HG03066 (cell line): ENCODE results near the gene RBBP8NL.

ENCODE experiments used
- ATAC-seq: cut with Tn5 transposase; IDR thresholded peaks from one replicate; pipeline ENCODE4 v1.9.1; 2021; ENCODE audit warnings: low read depth; ENCODE audit not compliant: unreplicated experiment

Gene RBBP8NL

GRCh38 chr20:62409931-62410745 lies 17.2 kb downstream of the RBBP8NL start:
- no peak for ATAC-seq

DNA sequence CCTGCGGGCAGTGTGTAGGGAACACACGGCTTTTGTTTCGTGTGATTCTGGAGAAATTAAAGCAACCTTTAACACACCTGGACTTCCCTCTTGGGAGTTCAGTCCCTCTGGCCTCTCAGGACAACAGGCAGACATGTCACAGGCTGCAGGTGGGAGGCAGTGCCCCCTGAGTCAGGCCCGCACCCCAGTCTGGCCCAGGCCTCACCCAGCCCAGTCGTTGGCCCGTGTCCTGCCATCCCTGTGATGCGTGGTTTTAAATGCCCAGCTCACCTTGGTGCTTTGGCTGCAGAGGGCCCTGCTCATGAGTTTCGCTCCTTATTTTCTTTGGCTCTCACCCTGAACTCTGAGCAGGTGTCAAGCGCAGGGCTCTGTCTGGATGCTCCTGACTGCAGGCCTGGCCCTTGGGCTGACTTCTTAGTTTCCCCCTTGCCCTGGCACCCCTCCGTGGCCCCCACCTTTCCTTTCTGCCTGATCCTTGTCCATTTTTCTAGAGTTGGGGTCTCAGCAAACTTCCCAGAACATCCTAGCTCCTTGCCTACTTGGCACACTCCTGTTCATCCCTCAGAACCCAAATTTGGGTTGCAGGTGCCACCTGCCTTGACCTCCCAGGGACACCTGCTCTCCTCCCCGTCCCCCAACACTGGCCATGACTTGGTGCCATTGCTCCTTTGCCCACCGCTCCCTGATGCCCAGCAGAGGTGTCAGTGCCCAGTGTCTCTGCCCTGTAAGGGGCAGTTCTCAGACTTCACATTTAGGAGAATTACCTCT lies 18.1 kb downstream of the RBBP8NL start:
- no peak for ATAC-seq

- ATAC-seq = no peak
Observed at GRCh38 chr20:62408640-62409039, 18.7 kb downstream of the RBBP8NL start.

DNA sequence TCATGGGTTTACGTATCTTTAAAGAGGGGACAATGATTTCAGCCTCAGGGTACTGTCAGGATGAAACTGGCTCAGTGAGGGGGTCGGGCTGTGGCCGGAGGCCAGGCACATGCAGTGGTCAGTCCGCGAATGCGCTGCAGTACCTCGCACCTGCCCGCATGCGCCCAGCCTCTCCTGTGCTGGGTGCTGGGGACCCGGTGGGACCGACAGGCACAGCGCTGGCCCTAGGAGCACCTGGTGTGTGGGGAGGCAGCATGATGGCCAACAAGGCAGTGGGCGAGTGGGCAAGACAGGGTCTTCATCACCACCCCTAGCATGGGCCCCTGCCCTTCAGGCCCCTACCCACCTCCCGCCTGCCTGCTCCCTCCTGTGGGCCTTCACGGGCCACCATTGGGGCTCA lies 19.3 kb downstream of the RBBP8NL start:
- ATAC-seq = no peak

- ATAC-seq = peak; percentile 82
Observed at GRCh38 chr20:62407221-62407992, 19.9 kb downstream of the RBBP8NL start, which contains the start of gene CABLES2. Gene CABLES2, minus strand, starts transcription at chr20:62407285. Its CDS starts 9 bp downstream, at chr20:62407276.

DNA sequence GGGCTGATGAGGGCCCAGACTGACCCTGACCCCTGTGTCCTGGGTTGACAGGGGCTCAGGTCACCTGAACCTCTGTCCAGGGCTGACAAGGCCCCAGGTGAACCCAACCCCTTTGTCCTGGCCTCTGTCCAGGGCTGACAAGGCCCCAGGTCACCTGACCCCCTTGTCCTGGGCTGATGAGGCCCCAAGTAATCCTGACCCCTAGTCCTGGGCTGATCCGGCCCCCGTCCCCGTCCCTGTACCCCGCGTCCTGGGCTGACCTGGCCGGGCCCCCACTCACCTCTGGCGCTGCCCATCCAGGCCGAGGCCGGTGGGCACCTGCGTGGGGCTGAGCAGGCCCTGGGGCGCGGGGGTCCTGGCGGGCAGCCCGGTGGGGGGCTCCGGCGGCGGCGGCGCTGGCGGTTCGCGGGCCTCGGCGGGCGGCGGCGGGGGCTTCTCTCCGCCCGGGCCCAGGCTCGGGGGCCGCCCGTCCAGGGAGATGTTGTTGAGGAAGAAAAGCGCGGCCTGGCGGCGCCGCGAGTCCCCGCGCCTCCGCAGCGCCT lies 20.6 kb downstream of the RBBP8NL start:
- ATAC-seq = no peak

DNA sequence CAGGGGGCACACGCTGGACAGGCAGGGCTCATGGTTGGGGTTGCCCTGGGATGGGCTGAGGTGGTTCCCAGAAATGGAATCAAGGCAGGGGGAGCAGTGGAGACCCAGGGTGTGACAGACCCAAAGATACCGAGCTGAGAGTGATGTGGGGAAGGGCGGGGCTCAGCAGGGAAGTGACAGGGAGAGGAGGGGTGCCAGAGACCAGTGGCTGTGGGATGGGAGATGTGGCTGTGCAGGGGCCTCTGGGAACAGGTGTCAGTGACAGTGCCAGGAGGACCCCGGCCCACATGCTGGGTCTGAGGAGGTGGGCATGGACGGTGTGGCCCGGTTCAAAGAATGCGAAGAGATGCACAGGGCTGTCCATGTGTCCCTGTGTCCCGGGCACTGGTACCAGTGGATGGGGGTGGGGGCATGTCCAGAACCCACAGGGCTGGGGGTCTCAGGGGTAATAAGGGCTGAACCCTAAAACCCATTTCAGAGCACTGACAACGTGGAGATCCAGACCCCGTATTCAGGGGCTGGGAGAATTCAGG lies 21.3 kb downstream of the RBBP8NL start:
- no peak for ATAC-seq

DNA sequence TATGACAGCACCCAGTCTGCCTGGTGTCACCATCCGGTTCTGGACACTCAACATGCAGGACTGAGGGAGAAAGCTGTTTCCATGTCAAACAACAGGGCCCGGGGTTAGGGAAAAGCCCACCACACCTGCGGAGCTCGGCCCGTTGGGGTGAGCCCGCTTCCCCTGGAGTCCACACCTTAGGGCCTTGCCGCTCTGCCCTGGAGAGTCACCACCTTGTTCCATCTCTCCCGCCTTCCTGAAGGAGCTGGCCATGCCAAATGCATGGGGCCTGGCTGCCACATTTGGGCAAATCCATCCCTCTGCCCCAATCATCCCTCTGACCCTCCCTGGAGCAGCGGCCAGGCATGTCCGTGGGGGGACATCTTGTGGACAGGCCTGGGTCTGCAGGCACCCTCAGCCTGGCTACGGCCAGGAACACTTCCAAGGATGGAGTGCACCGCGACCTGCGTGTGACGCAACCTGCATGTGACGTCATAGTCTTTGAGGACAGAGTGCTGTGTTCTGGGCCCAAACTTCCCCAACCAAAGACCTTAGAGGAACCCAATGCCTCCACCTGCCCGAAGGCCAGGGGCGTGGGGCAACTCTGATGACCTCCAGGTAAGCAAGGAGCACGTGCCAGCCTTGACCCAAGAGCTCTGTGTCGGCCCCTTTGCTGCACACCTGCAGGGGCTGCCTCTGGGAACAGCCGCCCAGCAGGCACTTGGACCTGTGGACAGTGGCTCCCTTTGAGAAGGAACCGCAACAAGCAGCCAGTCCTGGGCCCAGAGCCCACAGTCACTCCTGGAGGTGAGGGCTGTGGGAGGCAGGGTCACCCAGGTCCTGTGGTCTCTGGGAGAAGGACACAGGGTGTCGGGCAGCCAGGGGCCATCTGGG lies 22.0 kb downstream of the RBBP8NL start:
- ATAC-seq = no peak

DNA sequence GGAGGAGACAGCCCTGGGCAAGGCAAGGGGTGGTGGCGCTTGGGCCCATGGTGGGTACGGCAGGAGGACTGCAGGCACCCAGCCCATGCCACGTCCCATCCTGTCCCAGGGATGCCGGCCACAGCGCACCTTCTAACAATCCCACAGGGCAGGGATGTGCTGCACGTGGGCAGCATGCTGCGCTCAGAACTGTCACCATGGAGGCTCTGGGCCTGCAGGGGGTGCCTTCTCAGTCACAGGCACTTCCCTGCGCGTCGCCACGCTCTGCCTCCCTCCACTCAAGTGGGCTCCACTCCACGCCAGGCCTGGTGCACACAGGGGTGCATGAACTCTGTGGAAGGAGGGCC lies 22.6 kb downstream of the RBBP8NL start:
- no peak for ATAC-seq

DNA sequence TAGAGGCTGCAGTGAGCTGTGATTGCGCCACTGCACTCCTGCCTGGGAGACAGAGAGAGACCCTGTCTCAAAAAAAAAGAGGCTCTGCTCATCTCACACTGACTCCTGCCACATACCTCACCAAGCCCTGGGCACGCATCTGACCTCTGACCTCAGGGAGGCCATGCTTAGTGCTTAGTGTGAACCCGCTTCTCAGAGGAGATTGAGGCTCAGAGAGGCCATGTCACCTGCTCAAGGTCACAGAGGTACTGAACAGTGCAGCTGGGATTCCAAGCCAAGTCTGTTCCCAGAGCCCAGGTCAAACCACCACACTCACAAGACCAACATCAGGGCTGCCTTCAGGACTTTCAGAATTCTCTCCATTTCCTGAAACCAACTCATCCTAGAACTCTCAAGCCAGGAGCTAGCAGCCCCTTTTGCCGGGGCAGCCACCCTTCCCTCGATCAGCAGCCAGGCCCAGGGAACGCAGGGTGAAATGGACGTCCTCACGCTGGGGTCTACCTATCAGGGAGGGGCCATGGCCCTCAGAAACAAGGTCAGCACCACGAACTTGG lies 23.1 kb downstream of the RBBP8NL start:
- ATAC-seq = no peak

GRCh38 chr20:62403331-62403730 lies 24.0 kb downstream of the RBBP8NL start:
- no peak for ATAC-seq

GRCh38 chr20:62402456-62403150 lies 24.7 kb downstream of the RBBP8NL start:
- ATAC-seq = no peak

DNA sequence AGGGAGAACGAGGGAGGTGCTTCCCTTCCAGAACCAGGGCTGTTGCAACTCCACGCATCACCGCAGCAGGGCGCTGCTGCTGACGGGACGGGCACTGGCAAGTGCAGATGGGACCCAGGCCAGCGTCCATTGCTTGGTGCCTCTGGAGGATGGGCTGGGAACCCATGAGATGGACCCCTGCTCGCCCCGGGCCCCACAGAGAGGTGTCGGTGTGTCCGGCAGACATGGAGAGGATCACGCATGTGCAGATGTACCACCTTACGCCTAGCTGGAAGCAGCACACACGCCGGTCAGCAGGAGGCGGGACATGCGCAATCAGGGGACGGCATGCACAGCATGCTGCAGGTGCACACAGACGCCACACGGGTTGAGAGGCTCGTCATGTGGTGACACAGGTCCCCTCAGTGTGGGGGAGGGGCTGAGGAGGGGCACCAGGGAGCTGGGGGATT lies 26.0 kb downstream of the RBBP8NL start:
- no peak for ATAC-seq

GRCh38 chr20:62400541-62400940 lies 26.8 kb downstream of the RBBP8NL start:
- no peak for ATAC-seq

GRCh38 chr20:62400021-62400420 lies 27.3 kb downstream of the RBBP8NL start:
- no peak for ATAC-seq

GRCh38 chr20:62398120-62398821 lies 29.1 kb downstream of the RBBP8NL start:
- ATAC-seq = no peak

- no peak for ATAC-seq
Observed at GRCh38 chr20:62396367-62397239, 30.7 kb downstream of the RBBP8NL start.
